ENCODE data around the gene LCP2. TPM values are rescaled to one million over a fixed set of nuclear protein-coding genes. Genes with fewer than 3 reads are reported as not detected.

LCP2 gene
- total and polyA plus RNA-seq, 2 donors (not counting 1 experiment from before 2014, with no cell fraction given), result not detected

- H3K36me3 ChIP-seq (ENCODE audit: control insufficient read depth, insufficient read depth, low read length), result no peaks in the 10 kb centered on the region
- H4K20me1 ChIP-seq (ENCODE audit: control insufficient read depth, extremely low read depth, insufficient read depth, low read length), result no peaks in the 10 kb centered on the region
These were observed 73.7 kb downstream of the LCP2 start for GRCh38 chr5:170223906-170224305.

GRCh38 chr5:170223360-170223759 is 74.2 kb downstream of the LCP2 start:
- Histone ChIP-seq H3K4me1 (ENCODE audit: control insufficient read depth, extremely low read depth, insufficient read depth, low read length) (peaks cover 2% of the 10 kb centered on the region), H3K36me3 (ENCODE audit: control insufficient read depth, insufficient read depth, low read length) (no peaks in the 10 kb centered on the region), H3K79me2 (ENCODE audit: control insufficient read depth, insufficient read depth, low read length) (no peaks in the 10 kb centered on the region), H3K4me3 (replicated peaks in 1 of 4; ENCODE audit: control extremely low read depth in 1 of 4, insufficient read depth in 1 of 4, low read depth in 3 of 4, low read length in 4 of 4) (no peak overlapping the region), H4K20me1 (ENCODE audit: control insufficient read depth, extremely low read depth, insufficient read depth, low read length) (no peaks in the 10 kb centered on the region), H2AFZ (ENCODE audit: low read length) (no peak overlapping the region), H3K4me2 (ENCODE audit: extremely low read depth, insufficient read depth, low read length) (no peak overlapping the region), H3K9ac (ENCODE audit: insufficient read depth, low read length) (no peak overlapping the region), H3K27me3 (ENCODE audit: control insufficient read depth, insufficient read depth, low read length) (no peaks in the 10 kb centered on the region), H3K27ac (ENCODE audit: insufficient read depth, low read length) (no peak overlapping the region), H3K9me3 (ENCODE audit: control insufficient read depth, insufficient read depth, low read depth, low read length) (no peaks in the 10 kb centered on the region)
- TF ChIP-seq EZH2 (IDR thresholded peaks at IDR 0.05; ENCODE audit: low read length, missing control alignments) (no peak), CTCF (conservative IDR thresholded peaks at IDR 0.05 in 1 of 2, IDR thresholded peaks at IDR 0.05 in 1 of 2; ENCODE audit: low read depth in 1 of 2, low read length in 2 of 2) (no peak)
- DNase-seq (ENCODE audit: low read depth in 2 of 2), result peak in 1 of 2 donors; percentile 32

More at GRCh38 chr5:170223906-170224305, 73.7 kb downstream of the LCP2 start:
- no peak for DNase-seq (ENCODE audit: low read depth in 2 of 2)
- Histone ChIP-seq H3K4me2 (ENCODE audit: extremely low read depth, insufficient read depth, low read length) (no peak overlapping the region), H3K9me3 (ENCODE audit: control insufficient read depth, insufficient read depth, low read depth, low read length) (no peaks in the 10 kb centered on the region), H3K79me2 (ENCODE audit: control insufficient read depth, insufficient read depth, low read length) (no peaks in the 10 kb centered on the region), H2AFZ (ENCODE audit: low read length) (no peak overlapping the region), H3K4me1 (ENCODE audit: control insufficient read depth, extremely low read depth, insufficient read depth, low read length) (peaks cover 2% of the 10 kb centered on the region), H3K27me3 (ENCODE audit: control insufficient read depth, insufficient read depth, low read length) (no peaks in the 10 kb centered on the region), H3K4me3 (replicated peaks in 1 of 4; ENCODE audit: control extremely low read depth in 1 of 4, insufficient read depth in 1 of 4, low read depth in 3 of 4, low read length in 4 of 4) (no peak overlapping the region), H3K9ac (ENCODE audit: insufficient read depth, low read length) (no peak overlapping the region), H3K27ac (ENCODE audit: insufficient read depth, low read length) (no peak overlapping the region)
- TF ChIP-seq CTCF (conservative IDR thresholded peaks at IDR 0.05 in 1 of 2, IDR thresholded peaks at IDR 0.05 in 1 of 2; ENCODE audit: low read depth in 1 of 2, low read length in 2 of 2) (no peak), EZH2 (IDR thresholded peaks at IDR 0.05; ENCODE audit: low read length, missing control alignments) (no peak)

GRCh38 chr5:170221327-170221741 is 76.2 kb downstream of the LCP2 start:
- Histone ChIP-seq H3K4me1 (ENCODE audit: control insufficient read depth, extremely low read depth, insufficient read depth, low read length) (peaks cover 2% of the 10 kb centered on the region), H3K27me3 (ENCODE audit: control insufficient read depth, insufficient read depth, low read length) (no peaks in the 10 kb centered on the region), H3K27ac (ENCODE audit: insufficient read depth, low read length) (no peak overlapping the region), H3K9me3 (ENCODE audit: control insufficient read depth, insufficient read depth, low read depth, low read length) (no peaks in the 10 kb centered on the region), H3K4me2 (ENCODE audit: extremely low read depth, insufficient read depth, low read length) (no peak overlapping the region), H3K4me3 (replicated peaks in 1 of 4; ENCODE audit: control extremely low read depth in 1 of 4, insufficient read depth in 1 of 4, low read depth in 3 of 4, low read length in 4 of 4) (no peak overlapping the region), H4K20me1 (ENCODE audit: control insufficient read depth, extremely low read depth, insufficient read depth, low read length) (no peaks in the 10 kb centered on the region), H3K79me2 (ENCODE audit: control insufficient read depth, insufficient read depth, low read length) (no peaks in the 10 kb centered on the region), H3K9ac (ENCODE audit: insufficient read depth, low read length) (no peak overlapping the region), H3K36me3 (ENCODE audit: control insufficient read depth, insufficient read depth, low read length) (no peaks in the 10 kb centered on the region), H2AFZ (ENCODE audit: low read length) (no peak overlapping the region)
- peak; percentile 27 to 37 for DNase-seq (ENCODE audit: low read depth in 2 of 2)
- TF ChIP-seq EZH2 (IDR thresholded peaks at IDR 0.05; ENCODE audit: low read length, missing control alignments) (no peak), CTCF (conservative IDR thresholded peaks at IDR 0.05 in 1 of 2, IDR thresholded peaks at IDR 0.05 in 1 of 2; ENCODE audit: low read depth in 1 of 2, low read length in 2 of 2) (peak in 1 of 2 donors; percentile 9)

Measured in fibroblast of lung (primary cell).